HCT116 (cell line): Measurements from ENCODE around the gene PLA2R1. TPM values are rescaled to one million over a fixed set of nuclear protein-coding genes. Genes with fewer than 3 reads are reported as not detected.

Experiments used
- ATAC-seq: fragments of 200-7000 bp; cut with Tn5 transposase; 2 replicates; pipeline ENCODE4 v1.9.1; 2020; ENCODE audit warnings: mild to moderate bottlenecking, moderate library complexity
- BruUV-seq: library from RNA; stranded (reverse); fragments of 400-500 nt; replicated peaks from 2 replicates; lab custom pipeline; 2021; lab: Mats Ljungman, UMichigan
- CTCF ChIA-PET: fragments of 300-600 bp; sonication (Branson Sonifier 250); formaldehyde crosslinking; loops from one replicate; lab custom pipeline; 2021; ENCODE audit warnings: antibody characterized with exemption; lab: Charles Lee
- POLR2A ChIA-PET: fragments of 300-600, 350-600 bp; sonication (Branson Sonifier 250); formaldehyde crosslinking; loops from one replicate; lab custom pipeline; 2021; ENCODE audit warnings: antibody characterized with exemption; lab: Charles Lee
- RAD21 ChIA-PET, 2 experiments: fragments of 300-600 bp; sonication (Branson Sonifier 250); formaldehyde crosslinking; loops; one replicate each; lab custom pipeline; 2023; ENCODE audit warnings: low total read pairs in 2 of 2; ENCODE audit not compliant: uncharacterized antibody in 2 of 2, unreplicated experiment in 2 of 2, low non-redundant PET in 1 of 2; lab: Charles Lee
- DNase-seq: peaks from one replicate; pipeline ENCODE4 v3.0.0-alpha.2; 2010; ENCODE audit warnings: low read depth, low spot score
- H2AFZ ChIP-seq: fragments of 200-600 bp; shearing (Covaris generic), sonication (generic); 2 replicates; pipeline ENCODE4 v1.6.1; 2017; ENCODE audit warnings: low read depth, mixed run types, mixed read lengths, antibody characterized with exemption, low read length; ENCODE audit not compliant: poor library complexity, severe bottlenecking
- H3K27ac ChIP-seq: 2 replicates; pipeline ENCODE4 v1.5.1; 2012; ENCODE audit warnings: low read depth, low read length
- H3K27me3 ChIP-seq: fragments of 200-600 bp; sonication (generic); 2 replicates; pipeline ENCODE4 v1.6.1; 2016; ENCODE audit warnings: mixed run types, low read length, mixed read lengths; ENCODE audit not compliant: insufficient read depth
- H3K36me3 ChIP-seq, 2 experiments: fragments of 200-500 bp in 1 of 2; fragments of 200-600 bp in 1 of 2; sonication (Bioruptor generic) in 1 of 2; sonication (generic) in 1 of 2; 2 replicates each; pipeline versions ENCODE4 v1.5.1 to v1.6.1; 2014 to 2016; ENCODE audit warnings: low read length in 2 of 2, inconsistent platforms in 1 of 2, mixed read lengths in 1 of 2, mixed run types in 1 of 2; ENCODE audit not compliant: insufficient read depth in 2 of 2, control insufficient read depth in 1 of 2
- H3K4me1 ChIP-seq, 2 experiments: fragments of 200-600 bp in 1 of 2; sonication (generic) in 1 of 2; 2 replicates each; pipeline versions ENCODE4 v1.5.1 to v1.6.1; 2012 to 2017; ENCODE audit warnings: low read length in 2 of 2, inconsistent platforms in 1 of 2, mild to moderate bottlenecking in 1 of 2, mixed read lengths in 1 of 2, mixed run types in 1 of 2, moderate library complexity in 1 of 2; ENCODE audit not compliant: insufficient read depth in 2 of 2, control insufficient read depth in 1 of 2
- H3K4me2 ChIP-seq: fragments of 200-600 bp; sonication (generic); 2 replicates; pipeline ENCODE4 v1.6.1; 2017; ENCODE audit warnings: mixed run types, low read length, mixed read lengths
- H3K4me3 ChIP-seq, 2 experiments: fragments of 200-600 bp in 1 of 2; sonication (generic) in 1 of 2; replicated peaks in 1 of 2; 2 replicates each; pipeline ENCODE4 v1.5.1; 2011 to 2016; ENCODE audit warnings: low read length in 2 of 2, control low read depth in 1 of 2, low read depth in 1 of 2, mild to moderate bottlenecking in 1 of 2, mixed read lengths in 1 of 2, mixed run types in 1 of 2
- H3K79me2 ChIP-seq: fragments of 200-600 bp; sonication (generic); 2 replicates; pipeline ENCODE4 v1.6.1; 2017; ENCODE audit warnings: mild to moderate bottlenecking, mixed run types, low read length, moderate library complexity, mixed read lengths; ENCODE audit not compliant: insufficient read depth
- H3K9ac ChIP-seq: fragments of 200-600 bp; sonication (generic); 2 replicates; pipeline ENCODE4 v1.6.1; 2016; ENCODE audit warnings: low read length, mixed read lengths
- H3K9me2 ChIP-seq: fragments of 200-600 bp; sonication (generic), shearing (Covaris generic); 2 replicates; pipeline ENCODE4 v1.6.1; 2017; ENCODE audit warnings: mixed run types, mild to moderate bottlenecking, moderate library complexity; ENCODE audit not compliant: insufficient read depth
- H3K9me3 ChIP-seq, 2 experiments: fragments of 200-500 bp in 1 of 2; fragments of 200-600 bp in 1 of 2; sonication (Bioruptor generic) in 1 of 2; sonication (generic) in 1 of 2; 2 replicates each; pipeline ENCODE4 v1.6.1; 2014 to 2017; ENCODE audit warnings: low read length in 2 of 2, mixed read lengths in 2 of 2, inconsistent platforms in 1 of 2, low read depth in 1 of 2, mild to moderate bottlenecking in 1 of 2, mixed run types in 1 of 2, moderate library complexity in 1 of 2; ENCODE audit not compliant: control insufficient read depth in 1 of 2, insufficient read depth in 1 of 2
- H4K20me1 ChIP-seq: fragments of 200-600 bp; sonication (generic), shearing (Covaris generic); 2 replicates; pipeline ENCODE4 v1.6.1; 2017; ENCODE audit warnings: mixed run types, mild to moderate bottlenecking, moderate library complexity; ENCODE audit not compliant: insufficient read depth
- CEBPB ChIP-seq: IDR thresholded peaks from 2 replicates; pipeline ENCODE4 v1.6.1; 2012; ENCODE audit warnings: low read depth
- EGR1 ChIP-seq: IDR thresholded peaks from 2 replicates; pipeline ENCODE4 v1.6.1; 2012; ENCODE audit warnings: low read depth
- ELF1 ChIP-seq: IDR thresholded peaks from 2 replicates; pipeline ENCODE4 v1.6.1; 2012; ENCODE audit warnings: low read depth, borderline replicate concordance
- EZH2 ChIP-seq: fragments of 200-600 bp; sonication (generic); IDR thresholded peaks from 2 replicates; pipeline ENCODE4 v1.6.1; 2017; ENCODE audit warnings: antibody characterized with exemption, mixed run types
- EZH2phosphoT487 ChIP-seq: fragments of 200-600 bp; IDR thresholded peaks from 2 replicates; pipeline ENCODE4 v1.6.1; 2018; ENCODE audit warnings: antibody characterized with exemption, borderline replicate concordance
- FOSL1 ChIP-seq: IDR thresholded peaks from 2 replicates; pipeline ENCODE4 v1.6.1; 2012; ENCODE audit warnings: low read depth
- JUND ChIP-seq: IDR thresholded peaks from 2 replicates; pipeline ENCODE4 v1.6.1; 2012
- POLR2AphosphoS5 ChIP-seq: IDR thresholded peaks from 2 replicates; pipeline ENCODE4 v1.6.1; 2011; ENCODE audit warnings: mild to moderate bottlenecking, low read depth, low read length, moderate library complexity
- REST ChIP-seq: IDR thresholded peaks from 2 replicates; pipeline ENCODE4 v1.6.1; 2012; ENCODE audit warnings: low read depth
- SIN3A ChIP-seq: IDR thresholded peaks from 2 replicates; pipeline ENCODE4 v1.6.1; 2012; ENCODE audit warnings: low read depth
- TCF7L2 ChIP-seq: IDR thresholded peaks from 2 replicates; pipeline ENCODE4 v1.7.0; 2011; ENCODE audit warnings: borderline replicate concordance, inconsistent platforms; ENCODE audit not compliant: insufficient read depth, insufficient read length; ENCODE audit errors: extremely low read depth
- ZBTB33 ChIP-seq: IDR thresholded peaks from 2 replicates; pipeline ENCODE4 v1.6.1; 2011; ENCODE audit warnings: mild to moderate bottlenecking, low read length, moderate library complexity; ENCODE audit not compliant: insufficient replicate concordance; ENCODE audit errors: extremely low read depth
- ZFX ChIP-seq: fragments of 450-650 bp; IDR thresholded peaks from 2 replicates; pipeline ENCODE4 v1.6.1; 2017
- ZNF274 ChIP-seq: fragments of 200-500 bp; sonication (Bioruptor generic); IDR thresholded peaks from 2 replicates; pipeline ENCODE4 v1.6.1; 2014; ENCODE audit warnings: mild to moderate bottlenecking, low read depth, low read length, inconsistent platforms
- intact Hi-C: fragments of 100-400 bp; cut with micrococcal nuclease; formaldehyde crosslinking; loops from 2 replicates; pipeline ENCODE4 v1.10.0; 2022
- total RNA-seq: library from RNA; stranded (reverse); gene quantifications from one replicate; pipeline ENCODE4 v1.2.1, GENCODE V29; 2021; ENCODE audit not compliant: unreplicated experiment
- TF ChIP-seq, protein P1 (sequence below): IDR thresholded peaks from 2 replicates; pipeline ENCODE4 v1.6.1; 2012

The PLA2R1 gene
- total RNA-seq, 1 experiment from 2014 or later: 0.34 TPM

- CTCF ChIA-PET: no interaction called here
- RAD21 ChIA-PET: no interaction called here
- Histone ChIP-seq H3K79me2 (no peaks in the 10 kb centered on the region), H2AFZ (no peak overlapping the region), H3K27me3 (no peaks in the 10 kb centered on the region), H3K36me3 (no peaks in the 10 kb centered on the region), H3K9ac (no peak overlapping the region), H3K4me2 (no peak overlapping the region), H3K27ac (no peak overlapping the region), H4K20me1 (no peaks in the 10 kb centered on the region), H3K4me1 (no peaks in the 10 kb centered on the region)
- POLR2A ChIA-PET: no interaction called here
- intact Hi-C loops: no loop called here
- DNase-seq: no peak
- TF ChIP-seq CEBPB (no peak), ZNF274 (no peak), TCF7L2 (no peak), FOSL1 (no peak), JUND (no peak), EZH2phosphoT487 (no peak), ELF1 (no peak), POLR2AphosphoS5 (no peak), EGR1 (no peak), REST (no peak), ZBTB33 (no peak), ZFX (no peak), EZH2 (no peak), SIN3A (no peak)
- TF ChIP-seq, protein P1, sequence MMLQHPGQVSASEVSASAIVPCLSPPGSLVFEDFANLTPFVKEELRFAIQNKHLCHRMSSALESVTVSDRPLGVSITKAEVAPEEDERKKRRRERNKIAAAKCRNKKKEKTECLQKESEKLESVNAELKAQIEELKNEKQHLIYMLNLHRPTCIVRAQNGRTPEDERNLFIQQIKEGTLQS: no peak
- TF ChIP-seq, all 23 proteins: peak for 0
- BruUV-seq: no TSS peak
- no peak overlapping the region for H3K4me3 ChIP-seq
- H3K9me3 ChIP-seq: no peaks in the 10 kb centered on the region
- ATAC-seq: no peak
- H3K9me2 ChIP-seq: no peaks in the 10 kb centered on the region
These were observed 34.9 kb upstream of the PLA2R1 start for GRCh38 chr2:160097326-160097725.
